HG03060 (cell line): ENCODE measurements around the gene CACNA1C.

Source experiments
- ATAC-seq: cut with Tn5 transposase; IDR thresholded peaks from one replicate; pipeline ENCODE4 v1.9.1; 2021; ENCODE audit warnings: low read depth, moderate number of reproducible peaks; ENCODE audit not compliant: unreplicated experiment

Gene CACNA1C

GRCh38 chr12:2034633-2035430 is 18.0 kb upstream of the CACNA1C start:
- no peak for ATAC-seq

GRCh38 chr12:2035431-2036055 is 17.2 kb upstream of the CACNA1C start:
- no peak for ATAC-seq

- ATAC-seq = no peak
Measured at GRCh38 chr12:2039034-2039433, 13.8 kb upstream of the CACNA1C start.

GRCh38 chr12:2043054-2043453 is 9.7 kb upstream of the CACNA1C start:
- no peak for ATAC-seq

GRCh38 chr12:2044165-2044564 is 8.6 kb upstream of the CACNA1C start:
- no peak for ATAC-seq

GRCh38 chr12:2046957-2047356 is 5.8 kb upstream of the CACNA1C start:
- ATAC-seq = no peak

GRCh38 chr12:2047752-2048151 is 5.0 kb upstream of the CACNA1C start:
- ATAC-seq = no peak

- no peak for ATAC-seq
Measured at GRCh38 chr12:2049604-2050540, 2.9 kb upstream of the CACNA1C start.

GRCh38 chr12:2051700-2052621 is 826 bp upstream of the CACNA1C start:
- no peak for ATAC-seq

- no peak for ATAC-seq
Measured at GRCh38 chr12:2053691-2054090, 904 bp downstream of the CACNA1C start.

GRCh38 chr12:2054091-2055018 is 1.6 kb downstream of the CACNA1C start:
- ATAC-seq = no peak

- no peak for ATAC-seq
Measured at GRCh38 chr12:2057041-2057794, 4.4 kb downstream of the CACNA1C start.

- ATAC-seq = no peak
Measured at GRCh38 chr12:2057795-2058408, 5.1 kb downstream of the CACNA1C start.

GRCh38 chr12:2058837-2059236 is 6.0 kb downstream of the CACNA1C start:
- ATAC-seq = no peak

GRCh38 chr12:2061402-2061801 is 8.6 kb downstream of the CACNA1C start:
- no peak for ATAC-seq

GRCh38 chr12:2064071-2064507 is 11.3 kb downstream of the CACNA1C start:
- no peak for ATAC-seq

GRCh38 chr12:2068653-2069052 is 15.9 kb downstream of the CACNA1C start:
- no peak for ATAC-seq
